Fibroblast of the conjunctiva (primary cell): ENCODE results near the gene CASKIN2.
A peak's percentile ranks its signal among the peaks of the same experiment; 100 is the strongest.
"Not testable (repeated sequence)": the region's sequence is repeated elsewhere in the genome, so short reads cannot be mapped to it uniquely, and the experiment has no call there.

ENCODE experiments used
- DNase-seq: peaks from one replicate; pipeline ENCODE4 v3.0.0-alpha.2; 2010; ENCODE audit warnings: low read depth

CASKIN2 gene

GRCh38 chr17:75465039-75465438 lies 50.3 kb downstream of the CASKIN2 start:
- DNase-seq = no peak

- DNase-seq = no peak
Measured at GRCh38 chr17:75463603-75464002, 51.7 kb downstream of the CASKIN2 start.

GRCh38 chr17:75460295-75460694 lies 55.0 kb downstream of the CASKIN2 start:
- DNase-seq = no peak

- no peak for DNase-seq
Measured at GRCh38 chr17:75459590-75460267, 55.6 kb downstream of the CASKIN2 start.

- no peak for DNase-seq
Measured at GRCh38 chr17:75459246-75459589, 56.1 kb downstream of the CASKIN2 start.

- DNase-seq = peak; percentile 24
Measured at GRCh38 chr17:75457047-75457654, 58.2 kb downstream of the CASKIN2 start.

GRCh38 chr17:75456417-75457046 lies 58.8 kb downstream of the CASKIN2 start, which contains the start of gene TMEM94:
TSS of gene TMEM94 (plus strand) at chr17:75456635. CDS start at chr17:75471906, 15,271 bp downstream.
- peak; percentile 97 for DNase-seq

- peak; percentile 18 for DNase-seq
Measured at GRCh38 chr17:75456039-75456416, 59.3 kb downstream of the CASKIN2 start.

GRCh38 chr17:75454672-75455071 lies 60.7 kb downstream of the CASKIN2 start:
- not testable (repeated sequence) for DNase-seq

- DNase-seq = no peak
Measured at GRCh38 chr17:75454193-75454592, 61.1 kb downstream of the CASKIN2 start.

- DNase-seq = no peak
Measured at GRCh38 chr17:75450270-75450669, 65.1 kb downstream of the CASKIN2 start.
